CD4-positive, alpha-beta T cell treated with Interferon gamma for 1 hour (primary cell): Measurements from ENCODE around the gene CACNA2D4.

Experiments used
- DNase-seq: peaks from one replicate; pipeline ENCODE4 v3.0.0-alpha.2; 2020

CACNA2D4 gene

DNA sequence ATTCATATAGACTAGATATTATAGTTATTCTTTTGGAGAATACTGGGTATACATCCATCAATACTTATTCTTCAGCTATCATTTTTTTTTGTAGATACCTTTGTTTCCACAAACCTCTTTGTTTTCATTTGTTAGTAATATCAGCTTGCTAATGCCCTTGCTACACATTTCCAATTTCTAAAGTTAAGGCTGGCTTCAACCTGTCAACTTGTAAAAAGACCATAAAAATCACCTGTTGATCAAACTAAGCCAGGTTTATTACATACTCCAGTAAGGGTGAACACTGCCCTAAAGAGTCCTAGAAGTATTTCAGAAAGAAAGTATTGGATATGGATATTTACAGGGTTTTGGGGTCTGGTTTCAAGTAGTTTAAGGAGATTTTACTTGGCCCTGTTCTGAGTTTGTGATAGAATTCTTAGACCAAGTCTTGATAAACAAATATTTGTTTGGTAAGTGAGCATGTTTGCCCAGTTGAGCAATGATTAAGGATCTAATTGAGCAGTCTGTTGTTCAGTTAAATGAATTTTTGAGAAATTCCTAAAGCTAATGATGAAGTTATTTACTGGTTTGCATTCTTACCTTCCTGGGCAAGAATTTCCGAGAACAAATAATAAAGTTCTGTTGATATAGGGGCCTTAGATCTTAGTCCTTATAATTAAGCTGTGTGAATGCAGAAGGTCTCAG is 150.9 kb downstream of the CACNA2D4 start:
- DNase-seq, result no peak

DNA sequence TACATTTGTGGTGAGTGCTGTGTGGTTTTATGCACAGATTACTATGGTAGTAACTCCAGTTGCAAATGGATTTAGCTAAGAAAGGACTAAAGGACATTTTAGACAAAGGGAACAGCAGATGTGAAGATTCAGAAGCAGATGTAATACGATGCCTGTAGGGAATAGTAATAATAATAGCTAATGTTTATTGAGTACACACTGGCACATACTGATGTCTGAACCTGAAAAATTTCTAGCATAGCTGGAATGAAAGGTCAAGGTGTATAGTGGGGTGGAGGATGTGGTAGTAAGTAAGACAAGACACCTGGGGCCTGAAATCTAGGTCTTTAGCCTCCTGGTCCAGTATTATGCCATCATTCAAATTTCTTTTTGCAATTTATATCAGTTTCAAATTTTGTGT is 152.3 kb downstream of the CACNA2D4 start:
- DNase-seq, result no peak

DNA sequence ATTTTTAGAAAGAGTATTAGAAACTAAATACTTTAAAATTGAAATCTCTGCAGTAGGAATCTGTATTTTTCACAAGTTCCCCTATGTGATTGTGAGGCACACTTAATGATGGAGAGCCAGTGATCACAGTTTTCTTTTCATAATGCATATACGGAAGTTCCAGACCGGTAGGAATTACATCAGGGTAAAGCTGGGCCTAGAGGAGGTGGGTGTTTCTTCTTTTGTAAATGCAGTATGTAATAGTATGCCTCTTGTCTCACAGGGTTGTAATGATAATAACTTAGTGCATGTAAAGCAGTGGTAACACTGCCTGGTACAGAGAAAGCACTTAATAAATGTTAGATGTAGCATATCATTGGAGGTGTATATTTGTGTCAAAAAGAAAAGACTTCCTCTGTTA is 155.3 kb downstream of the CACNA2D4 start:
- no peak for DNase-seq

DNA sequence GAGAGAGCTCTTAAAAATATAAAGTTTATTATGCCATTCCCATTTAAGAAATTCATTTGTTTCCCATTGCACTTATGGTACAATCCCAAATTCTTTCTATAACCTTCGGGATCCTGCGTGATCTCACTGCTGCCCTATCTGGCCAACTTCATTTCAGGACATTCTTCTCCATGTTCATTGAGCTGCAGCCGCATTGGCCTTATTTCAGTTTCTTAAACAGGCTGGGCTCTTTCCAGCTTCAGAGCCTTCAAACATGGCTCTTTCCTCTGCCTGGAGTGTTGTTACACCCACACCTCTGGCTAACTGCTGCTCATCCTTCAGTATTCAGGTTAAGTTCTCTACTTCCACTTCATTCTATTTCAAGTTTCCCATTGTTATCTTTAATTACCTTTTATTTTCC is 156.6 kb downstream of the CACNA2D4 start:
- no peak for DNase-seq

DNA sequence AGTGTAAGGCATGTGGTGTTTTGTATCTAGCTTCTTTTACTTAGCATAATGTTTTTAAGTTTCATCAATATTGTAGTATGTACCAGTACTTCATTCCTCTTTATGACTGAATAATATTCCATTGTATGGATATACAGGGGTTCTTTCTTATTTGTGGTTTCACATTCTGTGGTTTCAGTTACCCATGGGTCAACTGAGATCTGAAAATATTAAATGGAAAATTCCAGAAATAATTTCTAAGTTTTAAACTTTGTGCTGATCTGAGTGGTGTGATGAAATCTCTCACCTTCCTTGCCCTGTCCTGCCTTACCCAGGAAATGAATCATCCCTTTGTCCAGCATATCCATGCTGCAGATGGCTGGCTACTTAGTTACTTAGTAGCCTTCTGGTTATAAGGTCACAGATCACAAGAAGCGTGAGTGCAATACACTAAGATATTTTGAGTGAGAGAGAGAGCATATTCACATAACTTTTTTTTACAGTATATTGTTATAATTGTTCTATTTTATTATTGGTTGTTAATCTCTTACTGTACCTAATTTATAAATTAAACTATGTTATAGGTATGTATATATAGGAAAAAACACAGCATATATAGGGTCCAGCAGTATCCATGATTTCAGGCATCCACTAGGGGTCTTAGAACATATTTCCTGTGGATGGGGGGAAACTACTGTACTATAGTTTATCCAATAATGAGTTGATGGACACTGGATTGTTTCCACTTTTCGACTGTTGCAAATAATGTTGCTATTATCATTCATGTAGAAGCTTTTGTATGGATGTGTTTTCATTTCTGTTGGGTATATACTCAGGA is 157.7 kb downstream of the CACNA2D4 start:
- DNase-seq, result no peak

DNA sequence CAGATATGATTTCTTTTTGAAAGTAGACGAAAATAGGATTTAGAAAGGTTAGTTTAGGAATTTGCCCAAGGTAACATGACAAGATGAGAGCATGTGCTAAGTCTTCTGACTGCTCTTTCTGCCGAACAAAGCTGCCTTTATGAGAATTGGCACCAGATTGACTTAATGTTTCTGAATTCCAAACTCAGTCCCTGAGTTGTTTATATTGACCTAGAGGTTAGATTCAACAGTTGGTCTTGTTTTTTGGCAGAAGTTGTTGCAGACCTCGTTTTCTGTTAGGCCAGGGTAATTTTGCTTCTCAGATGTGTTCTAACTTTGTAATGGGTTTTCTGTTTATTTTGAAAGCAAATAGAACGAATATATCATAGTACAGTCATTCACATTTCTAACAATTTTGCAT is 159.6 kb downstream of the CACNA2D4 start:
- no peak for DNase-seq

DNA sequence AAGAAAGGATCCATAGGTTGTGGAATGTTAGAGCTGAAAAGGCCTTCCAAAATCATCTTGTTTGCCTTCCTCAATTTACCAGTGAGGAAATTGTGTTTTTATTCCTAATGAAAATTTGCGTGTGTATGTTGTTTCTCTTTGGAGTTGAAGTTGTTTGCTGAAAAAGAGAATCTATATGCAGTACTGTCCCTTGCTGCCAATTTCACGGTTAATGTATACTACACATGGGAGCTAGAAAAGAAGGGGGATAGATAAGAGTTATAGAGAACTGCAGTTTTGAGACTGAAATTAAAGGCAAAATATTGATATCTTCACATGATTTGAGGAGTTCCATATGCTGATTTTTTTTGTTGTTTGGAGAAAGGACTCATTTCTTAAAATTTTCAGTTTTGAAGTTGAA is 160.1 kb downstream of the CACNA2D4 start:
- no peak for DNase-seq

DNA sequence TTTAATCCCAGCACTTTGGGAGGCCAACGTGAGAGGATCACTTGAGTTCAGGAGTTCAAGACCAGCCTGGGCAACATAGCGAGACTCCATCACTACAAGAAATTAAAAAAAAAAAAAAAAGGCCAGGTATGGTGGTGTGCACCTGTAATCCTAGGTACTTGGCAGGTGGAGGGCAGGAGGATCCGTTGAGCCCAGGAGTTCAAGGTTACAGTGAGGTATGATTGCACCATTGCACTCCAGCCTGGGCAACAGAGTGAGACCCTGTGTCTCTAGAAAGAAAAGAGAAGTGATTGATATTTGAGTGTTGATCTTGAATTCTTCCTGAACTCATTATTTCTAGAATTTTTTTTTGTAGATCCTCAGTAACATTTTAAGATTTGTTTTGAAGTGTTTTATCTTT is 168.2 kb downstream of the CACNA2D4 start:
- DNase-seq, result no peak

DNA sequence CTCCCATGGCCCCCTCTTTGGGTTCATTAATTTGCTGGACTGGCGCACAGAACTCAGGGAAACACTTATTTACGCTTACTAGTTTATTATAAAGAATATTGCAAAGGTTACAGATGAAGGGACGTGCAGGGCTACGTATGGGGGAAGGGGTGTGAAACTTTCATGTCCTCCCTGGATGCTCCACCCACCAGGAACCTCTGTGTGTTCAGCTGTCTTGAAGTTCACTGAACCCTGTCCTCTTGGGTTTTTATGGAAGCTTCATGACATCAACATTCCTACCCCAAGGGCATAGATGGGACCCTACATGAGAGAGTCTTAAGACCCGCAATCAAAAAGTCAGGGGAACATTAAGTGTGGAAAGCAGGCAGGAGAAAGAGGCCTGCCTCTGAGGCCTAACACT is 169.4 kb downstream of the CACNA2D4 start:
- DNase-seq, result no peak

DNA sequence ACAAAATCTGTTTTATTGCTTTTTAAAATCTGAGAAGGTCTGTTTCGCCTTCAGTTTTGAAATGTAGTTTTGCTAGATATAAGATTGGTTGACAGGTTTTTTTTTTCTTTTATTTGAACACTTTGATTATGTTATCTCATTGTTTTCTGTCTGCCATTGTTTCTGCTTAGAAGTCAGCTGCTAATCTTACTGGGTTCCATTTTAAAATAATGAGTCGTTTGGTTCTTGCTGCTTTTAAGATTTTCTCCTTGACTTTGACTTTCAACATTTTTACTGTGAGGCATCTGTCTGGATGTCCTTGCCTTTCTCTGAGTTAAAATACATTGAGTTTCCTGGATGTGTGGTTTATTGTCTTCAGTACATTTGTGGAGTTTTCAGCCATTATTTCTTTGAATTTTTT is 170.8 kb downstream of the CACNA2D4 start:
- no peak for DNase-seq

DNA sequence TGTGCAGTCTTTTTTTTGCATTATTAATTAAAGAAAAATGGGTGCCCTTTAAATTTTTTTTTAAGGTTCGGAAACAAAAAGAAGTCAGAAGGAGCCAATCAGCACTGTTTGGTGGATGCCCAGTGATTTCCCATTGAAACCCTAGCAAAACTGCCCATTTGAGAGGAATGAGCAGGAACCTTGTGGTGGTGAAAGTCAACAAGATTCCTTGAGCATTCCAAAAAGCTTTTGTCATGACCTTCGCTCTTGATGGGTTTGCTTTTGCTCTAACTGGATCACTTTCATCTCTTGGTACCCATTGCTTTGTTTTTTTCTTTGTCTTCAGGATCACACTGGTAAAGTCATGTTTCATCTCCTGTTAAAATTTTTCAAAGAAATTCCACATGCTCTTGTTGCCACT is 173.5 kb downstream of the CACNA2D4 start:
- DNase-seq, result no peak
